Stimulated activated naive B cell treated with anti-CD40 and anti-IgM and Interleukin-4, amounts not matched to agents 10 μg/mL and 1 μg/mL and 100 μg/mL, for 72 hours (primary cell): ENCODE data around the gene GRIN2D.

Source experiments
- ATAC-seq, 2 donors: fragments of 150-1000 bp; cut with Tn5 transposase; replicated peaks; 2 replicates each; pipeline ENCODE4 v1.10.0; 2021; ENCODE audit warnings: moderate library complexity in 1 of 2
- DNase-seq: peaks from one replicate; pipeline ENCODE4 v3.0.0; 2021
- H3K27ac Mint-ChIP-seq: one replicate; pipeline ENCODE4 v1.8.0; 2022; ENCODE audit warnings: mild to moderate bottlenecking, mixed read lengths
- H3K27me3 Mint-ChIP-seq, 2 donors: one replicate each; pipeline ENCODE4 v1.8.0; 2022; ENCODE audit warnings: mixed read lengths in 2 of 2
- H3K36me3 Mint-ChIP-seq, 2 donors: one replicate each; pipeline ENCODE4 v1.8.0; 2022; ENCODE audit warnings: mixed read lengths in 2 of 2, mild to moderate bottlenecking in 1 of 2
- H3K4me1 Mint-ChIP-seq, 2 donors: one replicate each; pipeline ENCODE4 v1.8.0; 2022; ENCODE audit warnings: mixed read lengths in 2 of 2, mild to moderate bottlenecking in 1 of 2
- H3K4me3 Mint-ChIP-seq, 2 donors: one replicate each; pipeline ENCODE4 v1.8.0; 2022; ENCODE audit warnings: mild to moderate bottlenecking in 2 of 2, mixed read lengths in 2 of 2, moderate library complexity in 1 of 2
- H3K9me3 Mint-ChIP-seq, 2 donors: one replicate each; pipeline ENCODE4 v1.8.0; 2022; ENCODE audit warnings: mixed read lengths in 2 of 2, mild to moderate bottlenecking in 1 of 2

GRIN2D gene

GRCh38 chr19:48418317-48419064 lies 25.0 kb downstream of the GRIN2D start:
- H3K4me1 Mint-ChIP-seq: peaks cover 22 to 39% of the 10 kb centered on the region in 2 donors

DNA sequence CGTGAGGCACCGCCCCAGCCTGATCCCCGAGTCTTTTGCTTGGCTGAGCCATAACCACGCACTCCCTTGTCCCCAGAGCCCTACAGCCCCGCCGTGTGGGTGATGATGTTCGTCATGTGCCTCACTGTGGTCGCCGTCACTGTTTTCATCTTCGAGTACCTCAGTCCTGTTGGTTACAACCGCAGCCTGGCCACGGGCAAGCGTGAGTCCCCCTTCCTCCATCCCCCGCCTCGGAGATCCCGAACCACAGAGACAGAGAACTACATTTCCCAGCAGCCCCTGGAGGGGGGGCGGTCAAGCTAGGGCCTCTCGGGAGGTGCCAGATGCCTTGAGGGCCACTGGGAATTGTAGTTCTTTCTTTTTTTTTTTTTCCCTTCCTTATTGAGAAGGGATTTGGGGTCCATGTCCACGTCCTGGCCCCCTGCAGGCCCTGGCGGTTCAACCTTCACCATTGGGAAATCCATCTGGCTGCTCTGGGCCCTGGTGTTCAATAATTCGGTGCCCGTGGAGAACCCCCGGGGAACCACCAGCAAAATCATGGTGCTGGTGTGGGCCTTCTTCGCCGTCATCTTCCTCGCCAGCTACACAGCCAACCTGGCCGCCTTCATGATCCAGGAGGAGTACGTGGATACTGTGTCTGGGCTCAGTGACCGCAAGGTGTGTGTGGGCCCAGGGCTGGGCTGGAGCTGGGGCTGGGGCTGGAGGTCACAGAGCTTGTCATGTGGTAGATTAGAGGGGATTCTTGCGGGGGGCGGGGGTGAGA lies 25.9 kb downstream of the GRIN2D start:
- peak; percentile 89 for ATAC-seq
- Mint-ChIP-seq H3K27ac (peak overlapping the region; percentile 84), H3K4me3 (peak overlapping the region; percentile 76 to 80), H3K27me3 (peaks cover 40 to 57% of the 10 kb centered on the region in 2 donors), H3K36me3 (peaks cover 0 to 2% of the 10 kb centered on the region in 2 donors), H3K4me1 (peaks cover 19 to 34% of the 10 kb centered on the region in 2 donors), H3K9me3 (peaks cover 0 to 1% of the 10 kb centered on the region in 2 donors)
- DNase-seq: peak; percentile 61

More at GRCh38 chr19:48418317-48419064, 25.0 kb downstream of the GRIN2D start:
- peaks cover 0 to 2% of the 10 kb centered on the region in 2 donors for H3K36me3 Mint-ChIP-seq
- DNase-seq: no peak
- H3K9me3 Mint-ChIP-seq: peaks cover 0 to 1% of the 10 kb centered on the region in 2 donors
- peak; percentile 35 to 40 for ATAC-seq
- H3K4me3 Mint-ChIP-seq: peak overlapping the region; percentile 76 to 80
- peaks cover 45 to 65% of the 10 kb centered on the region in 2 donors for H3K27me3 Mint-ChIP-seq
- H3K27ac Mint-ChIP-seq: peak overlapping the region; percentile 84

GRCh38 chr19:48421548-48421947 lies 28.1 kb downstream of the GRIN2D start:
- no peaks in the 10 kb centered on the region for H3K9me3 Mint-ChIP-seq

GRCh38 chr19:48424694-48425219 lies 31.3 kb downstream of the GRIN2D start:
- DNase-seq: no peak
- H3K9me3 Mint-ChIP-seq: no peaks in the 10 kb centered on the region
- ATAC-seq: peak; percentile 85 to 90
- peaks cover 6 to 10% of the 10 kb centered on the region in 2 donors for H3K27me3 Mint-ChIP-seq
- no peaks in the 10 kb centered on the region for H3K36me3 Mint-ChIP-seq
- peaks cover 10 to 15% of the 10 kb centered on the region in 2 donors for H3K4me1 Mint-ChIP-seq
- peak overlapping the region; percentile 40 to 54 for H3K4me3 Mint-ChIP-seq
- H3K27ac Mint-ChIP-seq: peak overlapping the region; percentile 7

More at GRCh38 chr19:48421548-48421947, 28.1 kb downstream of the GRIN2D start:
- peaks cover 18 to 30% of the 10 kb centered on the region in 2 donors for H3K4me1 Mint-ChIP-seq
- no peak for ATAC-seq
- H3K4me3 Mint-ChIP-seq: no peak overlapping the region
- peaks cover 26 to 36% of the 10 kb centered on the region in 2 donors for H3K27me3 Mint-ChIP-seq
- DNase-seq: no peak
- no peaks in the 10 kb centered on the region for H3K36me3 Mint-ChIP-seq
- no peak overlapping the region for H3K27ac Mint-ChIP-seq

DNA sequence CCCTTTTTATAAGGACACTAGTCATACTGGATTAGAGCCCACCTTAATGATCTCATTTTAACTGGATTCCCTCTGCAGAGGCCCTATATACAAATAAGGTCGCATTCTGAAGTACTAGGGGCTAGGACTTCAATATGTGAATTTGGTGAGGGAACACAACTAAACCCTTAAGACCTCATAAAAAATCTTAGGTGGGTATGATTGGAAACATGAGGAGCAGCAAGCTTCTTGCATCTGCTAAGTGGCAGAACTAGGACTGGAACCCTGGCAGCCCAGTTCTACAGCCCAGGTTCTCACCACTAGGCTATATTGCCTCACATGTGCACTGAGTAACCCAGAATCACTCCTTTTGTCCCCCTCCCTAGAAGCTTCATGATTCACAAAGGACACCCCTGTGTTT lies 35.2 kb downstream of the GRIN2D start:
- Mint-ChIP-seq H3K27ac (no peak overlapping the region), H3K4me3 (no peak overlapping the region), H3K27me3 (peaks cover 3 to 12% of the 10 kb centered on the region in 2 donors), H3K9me3 (peaks cover 0 to 3% of the 10 kb centered on the region in 2 donors), H3K4me1 (peaks cover 6 to 10% of the 10 kb centered on the region in 2 donors), H3K36me3 (peaks cover 0 to 2% of the 10 kb centered on the region in 2 donors)
- ATAC-seq (no peak), DNase-seq (no peak)

- H3K27me3 Mint-ChIP-seq: peaks cover 27 to 41% of the 10 kb centered on the region in 2 donors
- no peak for ATAC-seq
Measured at GRCh38 chr19:48433337-48433736, 39.9 kb downstream of the GRIN2D start.

GRCh38 chr19:48436586-48436985 lies 43.1 kb downstream of the GRIN2D start:
- Mint-ChIP-seq H3K4me1 (no peaks in the 10 kb centered on the region), H3K27me3 (peaks cover 30 to 51% of the 10 kb centered on the region in 2 donors), H3K4me3 (no peak overlapping the region), H3K9me3 (peaks cover 0 to under 1% of the 10 kb centered on the region in 2 donors), H3K36me3 (no peaks in the 10 kb centered on the region), H3K27ac (no peak overlapping the region)
- DNase-seq (no peak), ATAC-seq (no peak)

More at GRCh38 chr19:48433337-48433736, 39.9 kb downstream of the GRIN2D start:
- H3K27ac Mint-ChIP-seq: no peak overlapping the region
- peaks cover 0 to 3% of the 10 kb centered on the region in 2 donors for H3K9me3 Mint-ChIP-seq
- no peak for DNase-seq
- H3K36me3 Mint-ChIP-seq: peaks cover 0 to 2% of the 10 kb centered on the region in 2 donors
- H3K4me1 Mint-ChIP-seq: no peaks in the 10 kb centered on the region
- H3K4me3 Mint-ChIP-seq: no peak overlapping the region

GRCh38 chr19:48441360-48442050 lies 48.0 kb downstream of the GRIN2D start:
- peak overlapping the region; percentile 77 for H3K27ac Mint-ChIP-seq
- no peaks in the 10 kb centered on the region for H3K9me3 Mint-ChIP-seq
- peaks cover 32 to 55% of the 10 kb centered on the region in 2 donors for H3K27me3 Mint-ChIP-seq
- peaks cover 15 to 26% of the 10 kb centered on the region in 2 donors for H3K4me1 Mint-ChIP-seq
- H3K36me3 Mint-ChIP-seq: peaks cover 3 to 11% of the 10 kb centered on the region in 2 donors
- no peak for DNase-seq
- ATAC-seq: no peak
- H3K4me3 Mint-ChIP-seq: peak overlapping the region; percentile 55 to 66

GRCh38 chr19:48442116-48443035 lies 48.9 kb downstream of the GRIN2D start:
- Mint-ChIP-seq H3K27me3 (peaks cover 24 to 46% of the 10 kb centered on the region in 2 donors), H3K4me3 (peak overlapping the region; percentile 55 to 66)
- no peak for ATAC-seq

DNA sequence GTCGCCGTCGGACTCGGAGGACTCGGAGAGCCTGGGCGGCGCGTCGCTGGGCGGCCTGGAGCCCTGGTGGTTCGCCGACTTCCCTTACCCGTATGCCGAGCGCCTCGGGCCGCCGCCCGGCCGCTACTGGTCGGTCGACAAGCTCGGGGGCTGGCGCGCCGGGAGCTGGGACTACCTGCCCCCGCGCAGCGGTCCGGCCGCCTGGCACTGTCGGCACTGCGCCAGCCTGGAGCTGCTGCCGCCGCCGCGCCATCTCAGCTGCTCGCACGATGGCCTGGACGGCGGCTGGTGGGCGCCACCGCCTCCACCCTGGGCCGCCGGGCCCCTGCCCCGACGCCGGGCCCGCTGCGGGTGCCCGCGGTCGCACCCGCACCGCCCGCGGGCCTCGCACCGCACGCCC lies 49.8 kb downstream of the GRIN2D start:
- Mint-ChIP-seq H3K4me1 (peaks cover 19 to 39% of the 10 kb centered on the region in 2 donors), H3K9me3 (no peaks in the 10 kb centered on the region), H3K27me3 (peaks cover 19 to 39% of the 10 kb centered on the region in 2 donors), H3K4me3 (no peak overlapping the region), H3K36me3 (peaks cover 5 to 15% of the 10 kb centered on the region in 2 donors), H3K27ac (no peak overlapping the region)
- ATAC-seq (no peak), DNase-seq (no peak)

More at GRCh38 chr19:48442116-48443035, 48.9 kb downstream of the GRIN2D start:
- no peak for DNase-seq
- Mint-ChIP-seq H3K9me3 (no peaks in the 10 kb centered on the region), H3K4me1 (peaks cover 17 to 32% of the 10 kb centered on the region in 2 donors), H3K36me3 (peaks cover 3 to 13% of the 10 kb centered on the region in 2 donors), H3K27ac (peak overlapping the region; percentile 77)
